G401 (cell line): ENCODE data around the gene OVCA2. TPM values are rescaled to one million over a fixed set of nuclear protein-coding genes. Genes with fewer than 3 reads are reported as not detected.

ENCODE experiments used
- DNase-seq: peaks from one replicate; pipeline ENCODE4 v3.0.0-alpha.2; 2015; ENCODE audit warnings: low spot score
- in situ Hi-C: cut with HindIII; loops from 2 replicates; pipeline ENCODE4 v1.10.0; 2016; ENCODE audit warnings: low sequenced_read_pairs, mixed read lengths
- total RNA-seq: library from RNA; depleted of rRNA; stranded (reverse); fragments of >200 nt; shearing (Covaris generic); gene quantifications from 2 replicates; pipeline ENCODE4 v1.2.3, GENCODE V29; 2014

Gene OVCA2
- total RNA-seq, 1 experiment from 2014 or later, result 48.0 TPM

DNA sequence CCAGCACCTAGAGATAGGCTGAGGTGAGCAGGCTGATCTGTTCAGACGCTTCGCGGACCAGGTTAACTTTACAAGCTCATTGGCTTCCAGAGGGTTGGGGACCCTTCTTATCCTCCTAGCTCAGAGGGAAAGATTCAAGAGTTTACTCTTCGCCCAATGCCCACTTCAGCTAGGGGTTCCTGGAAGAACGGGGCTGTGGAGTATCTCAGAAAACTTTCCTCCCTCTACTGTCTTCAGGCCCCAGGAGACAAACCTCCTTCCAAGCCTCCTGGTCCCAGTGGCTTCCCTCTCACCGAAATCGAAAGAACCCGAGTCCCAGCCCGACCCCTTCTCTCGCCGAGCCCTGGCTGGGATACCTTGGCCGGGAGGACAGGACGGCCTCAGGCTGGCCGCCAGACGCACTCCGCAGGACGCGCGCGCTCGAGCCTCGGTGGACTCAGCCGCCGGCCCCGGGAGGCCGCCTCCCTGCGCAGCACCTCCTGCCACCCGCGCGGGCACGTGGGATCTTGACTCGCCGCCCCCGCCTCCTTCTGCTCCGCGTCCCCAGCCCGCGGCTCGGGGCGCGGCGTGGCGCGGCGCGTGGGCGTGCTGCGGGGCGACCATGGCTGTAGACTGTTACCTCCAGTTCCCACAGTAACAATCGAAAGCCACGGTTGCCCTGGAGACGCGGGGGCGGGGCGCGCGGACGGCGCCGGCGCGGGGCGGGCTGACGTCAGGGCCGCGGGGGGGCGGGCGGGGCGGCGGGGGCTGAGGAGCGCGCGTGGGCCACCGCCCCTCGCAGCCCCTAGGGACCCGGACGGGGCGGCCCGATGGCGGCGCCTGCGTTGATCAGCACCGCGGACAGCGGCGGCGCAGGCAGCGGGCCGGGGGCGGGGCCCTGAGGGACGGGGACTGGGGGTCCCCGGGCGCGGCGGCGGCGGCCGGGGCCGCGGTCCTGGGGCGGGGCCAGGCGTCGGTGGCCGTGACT lies 7.8 kb downstream of the OVCA2 start:
- DNase-seq, result peak; percentile 69
- in situ Hi-C loops, result loop anchor here (25.0 kb wide), 1 partner anchor 162 kb away; no protein-coding TSS in a partner anchor

DNA sequence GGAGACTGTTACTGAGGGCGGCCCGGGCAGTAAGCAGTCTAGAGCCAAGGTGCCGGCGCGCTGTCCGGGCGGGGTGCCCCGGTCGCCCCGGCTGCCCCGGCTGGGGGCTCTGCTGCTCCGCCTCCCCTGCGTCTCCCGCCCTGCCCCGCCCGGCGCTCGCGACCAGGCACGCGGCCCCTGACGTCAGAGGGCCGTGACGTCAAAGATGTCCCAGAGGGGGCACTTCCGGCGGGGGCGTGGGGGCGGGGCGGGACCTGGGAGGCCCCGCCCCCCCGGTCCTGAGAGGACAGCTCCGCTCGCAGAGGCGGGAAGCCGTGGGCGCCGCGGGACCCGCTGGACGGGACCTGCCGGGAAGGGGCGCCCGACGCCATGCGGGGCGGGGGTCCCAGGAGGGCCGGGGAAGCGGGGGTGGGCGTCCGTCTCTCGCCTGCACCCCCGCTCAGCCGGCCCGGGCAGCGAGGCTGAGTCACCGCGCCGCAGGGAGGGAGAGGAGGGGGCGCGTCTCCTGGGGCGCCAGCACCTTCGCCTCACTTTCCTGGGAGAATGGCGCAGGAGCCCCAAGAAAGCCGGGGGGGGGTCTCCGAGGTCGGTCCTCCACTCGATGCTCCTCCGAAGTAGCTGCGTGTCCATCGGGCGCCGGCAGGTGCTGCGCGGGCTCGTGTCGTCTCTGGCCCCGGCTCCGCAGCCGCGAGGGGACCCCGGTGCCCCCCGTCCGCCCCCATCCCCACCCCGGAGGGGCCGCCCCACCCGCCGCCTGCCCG lies 8.7 kb downstream of the OVCA2 start:
- in situ Hi-C loops, result no loop called here
- DNase-seq, result peak; percentile 66

DNA sequence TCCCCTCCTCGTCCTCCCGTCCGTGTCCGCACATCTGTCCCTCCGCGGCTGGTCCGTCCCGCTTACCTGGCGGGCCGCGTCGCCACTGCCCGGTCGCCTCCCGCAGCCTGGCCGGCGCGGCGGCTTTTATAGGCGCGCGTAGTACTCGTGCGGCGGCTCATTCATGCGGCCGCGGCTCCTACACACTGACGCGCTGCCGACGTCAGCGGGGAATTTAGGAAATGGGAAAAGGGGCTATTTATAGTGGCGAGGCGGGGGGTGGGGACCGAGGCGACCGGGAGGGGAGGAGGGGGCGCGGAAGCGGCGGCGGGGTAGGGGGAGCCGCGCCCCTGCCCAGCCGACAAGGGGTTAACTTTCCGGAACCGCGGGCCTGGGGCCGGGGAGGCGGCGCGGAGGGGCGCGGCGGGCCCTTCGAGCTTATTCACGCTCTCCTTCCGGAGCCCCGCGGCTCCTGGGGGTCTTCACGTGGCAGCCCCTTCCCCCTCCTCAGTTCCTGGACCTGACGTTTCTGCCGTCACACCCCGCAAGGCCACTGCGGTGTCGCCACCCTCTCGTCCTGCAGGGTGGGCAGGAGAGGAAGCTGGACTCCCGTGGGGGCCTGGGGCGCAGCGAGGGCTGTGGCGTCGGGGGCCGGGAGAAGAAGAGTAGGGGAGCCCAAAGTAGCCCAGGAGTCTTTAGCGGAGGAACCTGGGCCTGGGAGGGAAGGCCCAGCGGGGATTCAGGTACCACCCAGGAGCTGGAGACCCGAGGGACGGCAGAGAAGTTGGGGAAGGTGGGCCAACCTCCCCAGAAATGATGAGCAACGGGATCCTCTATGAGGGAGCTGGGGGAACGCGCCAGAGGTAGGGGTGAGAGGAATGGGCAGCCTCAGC lies 9.5 kb downstream of the OVCA2 start:
- in situ Hi-C loops, result no loop called here
- peak; percentile 54 for DNase-seq

DNA sequence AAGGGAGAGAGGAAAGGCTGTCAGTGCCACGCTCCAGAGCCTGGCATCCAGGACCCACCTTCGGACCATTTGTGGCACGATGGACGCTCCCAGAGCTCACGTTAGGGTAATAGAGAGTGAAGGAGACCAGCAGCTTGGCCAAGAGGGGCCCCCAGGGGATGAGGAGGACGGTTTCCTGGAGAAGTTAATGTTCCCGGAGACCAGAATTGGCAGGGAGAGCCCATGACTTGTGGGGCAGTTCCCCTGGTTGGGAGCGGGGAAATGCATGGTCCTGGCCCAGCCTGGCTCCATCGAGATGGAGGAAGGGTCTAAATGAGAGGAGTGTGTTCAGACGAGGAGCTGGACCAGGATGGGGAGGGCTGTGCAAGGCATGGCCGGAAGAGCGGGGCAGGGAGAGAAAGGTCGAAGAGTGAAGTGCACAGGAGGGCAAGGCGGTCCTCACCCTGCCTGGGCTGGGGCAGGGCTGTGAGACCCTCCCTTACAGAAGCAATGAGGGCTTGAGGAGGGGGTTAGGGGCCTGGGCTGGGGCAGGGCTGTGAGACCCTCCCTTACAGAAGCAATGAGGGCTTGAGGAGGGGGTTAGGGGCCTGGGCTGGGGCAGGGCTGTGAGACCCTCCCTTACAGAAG lies 10.2 kb downstream of the OVCA2 start:
- in situ Hi-C loops, result no loop called here
- DNase-seq, result no peak

DNA sequence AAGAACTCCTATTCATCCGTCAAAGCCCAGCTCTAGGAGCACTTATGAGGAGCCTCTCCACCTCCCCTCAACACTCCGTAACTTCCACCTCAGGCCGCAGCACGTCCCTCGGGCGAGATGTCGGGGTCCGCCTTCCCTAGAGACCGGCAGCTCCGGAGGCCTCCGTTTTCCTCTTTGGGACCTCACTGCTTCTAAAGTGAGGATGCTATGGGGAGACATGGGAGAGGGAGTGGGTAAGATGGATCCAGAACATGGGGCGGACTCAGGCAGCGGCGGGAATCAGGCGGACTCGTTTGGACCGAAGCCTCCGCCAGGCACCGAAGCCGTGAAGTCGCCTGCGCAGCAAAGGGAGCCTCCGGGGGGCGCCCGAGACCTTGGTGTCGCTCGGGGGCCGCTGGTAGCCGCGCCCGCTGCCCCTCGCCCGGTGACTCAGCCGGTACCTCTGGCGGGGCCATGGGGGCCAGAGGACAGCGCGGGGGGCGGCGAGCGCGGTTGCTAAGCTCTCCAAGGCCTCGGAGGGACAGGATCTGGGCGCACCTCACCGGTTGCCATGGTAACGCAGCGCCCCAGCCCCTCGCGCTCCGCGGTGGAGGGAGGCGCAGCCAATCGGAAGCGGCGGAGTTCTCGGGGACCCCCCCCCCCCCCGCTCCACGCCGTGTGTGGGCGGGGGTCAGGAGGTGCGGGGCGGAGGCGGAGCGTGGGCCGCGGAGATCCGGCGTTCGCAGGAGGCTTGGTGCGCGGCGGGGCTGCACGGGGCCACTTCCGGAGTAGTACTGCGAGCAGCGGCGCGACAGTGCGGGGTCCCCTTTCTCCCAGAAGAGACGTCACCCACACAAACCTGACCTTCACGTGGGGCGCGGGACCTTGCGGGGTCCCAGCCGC lies 11.8 kb downstream of the OVCA2 start:
- in situ Hi-C loops, result no loop called here
- peak; percentile 75 for DNase-seq

DNA sequence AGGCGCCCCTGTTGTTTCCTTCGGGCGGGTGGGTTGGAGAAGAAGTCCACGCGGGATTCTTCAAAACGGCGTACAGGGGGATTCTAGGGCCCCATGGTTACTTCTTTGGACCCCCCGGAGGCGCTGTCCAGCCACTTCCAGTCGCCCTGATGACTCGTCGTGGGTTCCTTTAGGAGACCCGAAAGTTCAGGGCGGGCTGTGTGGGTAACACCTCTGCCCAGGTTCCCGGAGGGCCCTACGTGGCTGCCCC lies 12.4 kb downstream of the OVCA2 start:
- DNase-seq, result no peak
- in situ Hi-C loops, result no loop called here

DNA sequence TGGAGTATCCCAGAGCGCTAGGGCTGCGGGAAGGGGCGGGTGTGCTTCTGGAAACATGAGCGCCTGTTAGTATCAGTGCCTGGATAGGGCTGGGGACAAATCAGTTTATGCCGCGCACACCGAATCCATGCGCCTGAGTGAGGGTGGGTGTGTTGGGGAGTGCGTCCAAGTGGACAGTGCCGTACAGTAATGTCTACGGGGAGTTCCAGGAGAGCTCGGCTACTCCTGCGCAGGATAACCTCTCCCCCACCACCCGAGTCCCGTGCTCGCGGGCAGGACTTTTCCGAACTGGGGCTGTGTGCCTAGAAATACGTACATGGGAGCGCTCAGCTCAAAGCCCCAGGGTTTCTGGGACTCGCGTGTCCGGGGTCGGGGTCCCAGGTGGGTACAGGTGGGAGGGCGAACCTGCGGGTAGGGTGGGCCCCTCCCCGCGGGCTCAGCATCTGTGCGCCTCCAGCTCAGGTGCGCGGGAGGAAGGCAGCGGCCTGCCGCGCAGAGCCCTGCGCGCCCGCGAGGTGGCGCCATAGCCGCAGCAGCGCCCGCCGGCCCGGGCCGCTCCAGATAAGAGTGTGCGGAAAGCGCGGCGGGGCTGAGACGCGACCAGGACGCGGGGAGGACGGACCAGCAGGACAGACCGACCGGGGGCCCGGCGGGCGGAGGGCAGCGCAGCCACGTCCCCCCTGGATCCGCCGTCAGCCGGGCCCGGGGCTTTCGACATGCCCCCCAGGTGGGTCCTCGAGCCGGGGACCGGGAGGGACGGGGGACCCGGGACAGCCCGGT lies 12.9 kb downstream of the OVCA2 start, which contains the start of gene HIC1:
HIC1 (plus strand) TSS at position 592 of the 780 bp plus-strand sequence. CDS start 1,588 bp downstream, outside the sequence.
- peak; percentile 74 for DNase-seq
- in situ Hi-C loops, result no loop called here

DNA sequence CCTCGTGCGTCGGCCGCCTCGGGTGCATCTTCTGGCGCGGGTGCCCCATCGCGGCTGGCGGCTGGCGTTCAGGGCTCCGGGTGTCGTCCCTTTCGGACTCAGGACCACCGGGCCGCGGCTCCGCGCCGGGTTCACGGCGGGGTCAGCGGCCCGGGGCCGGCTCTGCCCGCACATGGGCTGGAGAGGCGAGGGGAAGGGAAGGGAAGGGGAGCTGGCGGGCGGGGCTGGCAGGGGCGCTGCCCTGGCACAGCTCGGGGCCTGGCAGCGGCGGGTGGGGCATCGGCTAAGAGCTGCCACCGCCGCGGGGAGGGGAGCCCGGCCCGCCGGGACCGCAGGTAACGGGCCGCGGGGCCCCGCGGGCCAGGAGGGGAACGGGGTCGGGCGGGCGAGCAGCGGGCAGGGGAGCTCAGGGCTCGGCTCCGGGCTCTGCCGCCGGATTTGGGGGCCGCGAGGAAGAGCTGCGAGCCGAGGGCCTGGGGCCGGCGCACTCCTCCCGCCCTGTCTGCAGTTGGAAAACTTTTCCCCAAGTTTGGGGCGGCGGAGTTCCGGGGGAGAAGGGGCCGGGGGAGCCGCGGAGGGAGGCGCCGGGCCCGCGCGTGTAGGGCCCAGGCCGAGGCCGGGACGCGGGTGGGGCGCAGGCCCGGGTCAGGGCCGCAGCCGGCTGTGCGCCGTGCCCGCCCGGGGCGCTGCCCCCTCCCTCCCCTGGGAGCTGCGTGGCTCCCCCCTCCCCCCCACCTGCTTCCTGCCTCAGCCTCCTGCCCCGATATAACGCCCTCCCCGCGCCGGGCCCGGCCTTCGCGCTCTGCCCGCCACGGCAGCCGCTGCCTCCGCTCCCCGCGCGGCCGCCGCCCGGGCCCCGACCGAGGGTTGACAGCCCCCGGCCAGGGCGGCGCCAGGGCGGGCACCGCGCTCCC lies 13.7 kb downstream of the OVCA2 start:
- in situ Hi-C loops, result no loop called here
- DNase-seq, result no peak

DNA sequence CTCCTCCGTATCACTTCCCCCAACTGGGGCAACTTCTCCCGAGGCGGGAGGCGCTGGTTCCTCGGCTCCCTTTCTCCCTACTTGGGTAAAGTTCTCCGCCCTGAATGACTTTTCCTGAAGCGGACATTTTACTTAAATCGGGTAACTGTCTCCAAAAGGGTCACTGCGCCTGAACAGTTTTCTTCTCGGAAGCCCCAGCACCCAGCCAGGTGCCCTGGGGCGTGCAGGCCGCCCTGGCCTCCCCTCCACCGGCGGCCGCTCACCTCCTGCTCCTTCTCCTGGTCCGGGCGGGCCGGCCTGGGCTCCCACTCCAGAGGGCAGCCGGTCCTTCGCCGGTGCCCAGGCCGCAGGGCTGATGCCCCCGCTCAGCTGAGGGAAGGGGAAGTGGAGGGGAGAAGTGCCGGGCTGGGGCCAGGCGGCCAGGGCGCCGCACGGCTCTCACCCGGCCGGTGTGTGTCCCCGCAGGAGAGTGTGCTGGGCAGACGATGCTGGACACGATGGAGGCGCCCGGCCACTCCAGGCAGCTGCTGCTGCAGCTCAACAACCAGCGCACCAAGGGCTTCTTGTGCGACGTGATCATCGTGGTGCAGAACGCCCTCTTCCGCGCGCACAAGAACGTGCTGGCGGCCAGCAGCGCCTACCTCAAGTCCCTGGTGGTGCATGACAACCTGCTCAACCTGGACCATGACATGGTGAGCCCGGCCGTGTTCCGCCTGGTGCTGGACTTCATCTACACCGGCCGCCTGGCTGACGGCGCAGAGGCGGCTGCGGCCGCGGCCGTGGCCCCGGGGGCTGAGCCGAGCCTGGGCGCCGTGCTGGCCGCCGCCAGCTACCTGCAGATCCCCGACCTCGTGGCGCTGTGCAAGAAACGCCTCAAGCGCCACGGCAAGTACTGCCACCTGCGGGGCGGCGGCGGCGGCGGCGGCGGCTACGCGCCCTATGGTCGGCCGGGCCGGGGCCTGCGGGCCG lies 14.7 kb downstream of the OVCA2 start:
- DNase-seq, result no peak
- in situ Hi-C loops, result no loop called here

DNA sequence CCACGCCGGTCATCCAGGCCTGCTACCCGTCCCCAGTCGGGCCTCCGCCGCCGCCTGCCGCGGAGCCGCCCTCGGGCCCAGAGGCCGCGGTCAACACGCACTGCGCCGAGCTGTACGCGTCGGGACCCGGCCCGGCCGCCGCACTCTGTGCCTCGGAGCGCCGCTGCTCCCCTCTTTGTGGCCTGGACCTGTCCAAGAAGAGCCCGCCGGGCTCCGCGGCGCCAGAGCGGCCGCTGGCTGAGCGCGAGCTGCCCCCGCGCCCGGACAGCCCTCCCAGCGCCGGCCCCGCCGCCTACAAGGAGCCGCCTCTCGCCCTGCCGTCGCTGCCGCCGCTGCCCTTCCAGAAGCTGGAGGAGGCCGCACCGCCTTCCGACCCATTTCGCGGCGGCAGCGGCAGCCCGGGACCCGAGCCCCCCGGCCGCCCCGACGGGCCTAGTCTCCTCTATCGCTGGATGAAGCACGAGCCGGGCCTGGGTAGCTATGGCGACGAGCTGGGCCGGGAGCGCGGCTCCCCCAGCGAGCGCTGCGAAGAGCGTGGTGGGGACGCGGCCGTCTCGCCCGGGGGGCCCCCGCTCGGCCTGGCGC lies 15.4 kb downstream of the OVCA2 start:
- DNase-seq, result no peak
- in situ Hi-C loops, result no loop called here

DNA sequence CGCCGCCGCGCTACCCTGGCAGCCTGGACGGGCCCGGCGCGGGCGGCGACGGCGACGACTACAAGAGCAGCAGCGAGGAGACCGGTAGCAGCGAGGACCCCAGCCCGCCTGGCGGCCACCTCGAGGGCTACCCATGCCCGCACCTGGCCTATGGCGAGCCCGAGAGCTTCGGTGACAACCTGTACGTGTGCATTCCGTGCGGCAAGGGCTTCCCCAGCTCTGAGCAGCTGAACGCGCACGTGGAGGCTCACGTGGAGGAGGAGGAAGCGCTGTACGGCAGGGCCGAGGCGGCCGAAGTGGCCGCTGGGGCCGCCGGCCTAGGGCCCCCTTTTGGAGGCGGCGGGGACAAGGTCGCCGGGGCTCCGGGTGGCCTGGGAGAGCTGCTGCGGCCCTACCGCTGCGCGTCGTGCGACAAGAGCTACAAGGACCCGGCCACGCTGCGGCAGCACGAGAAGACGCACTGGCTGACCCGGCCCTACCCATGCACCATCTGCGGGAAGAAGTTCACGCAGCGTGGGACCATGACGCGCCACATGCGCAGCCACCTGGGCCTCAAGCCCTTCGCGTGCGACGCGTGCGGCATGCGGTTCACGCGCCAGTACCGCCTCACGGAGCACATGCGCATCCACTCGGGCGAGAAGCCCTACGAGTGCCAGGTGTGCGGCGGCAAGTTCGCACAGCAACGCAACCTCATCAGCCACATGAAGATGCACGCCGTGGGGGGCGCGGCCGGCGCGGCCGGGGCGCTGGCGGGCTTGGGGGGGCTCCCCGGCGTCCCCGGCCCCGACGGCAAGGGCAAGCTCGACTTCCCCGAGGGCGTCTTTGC lies 16.2 kb downstream of the OVCA2 start:
- in situ Hi-C loops, result no loop called here
- no peak for DNase-seq

DNA sequence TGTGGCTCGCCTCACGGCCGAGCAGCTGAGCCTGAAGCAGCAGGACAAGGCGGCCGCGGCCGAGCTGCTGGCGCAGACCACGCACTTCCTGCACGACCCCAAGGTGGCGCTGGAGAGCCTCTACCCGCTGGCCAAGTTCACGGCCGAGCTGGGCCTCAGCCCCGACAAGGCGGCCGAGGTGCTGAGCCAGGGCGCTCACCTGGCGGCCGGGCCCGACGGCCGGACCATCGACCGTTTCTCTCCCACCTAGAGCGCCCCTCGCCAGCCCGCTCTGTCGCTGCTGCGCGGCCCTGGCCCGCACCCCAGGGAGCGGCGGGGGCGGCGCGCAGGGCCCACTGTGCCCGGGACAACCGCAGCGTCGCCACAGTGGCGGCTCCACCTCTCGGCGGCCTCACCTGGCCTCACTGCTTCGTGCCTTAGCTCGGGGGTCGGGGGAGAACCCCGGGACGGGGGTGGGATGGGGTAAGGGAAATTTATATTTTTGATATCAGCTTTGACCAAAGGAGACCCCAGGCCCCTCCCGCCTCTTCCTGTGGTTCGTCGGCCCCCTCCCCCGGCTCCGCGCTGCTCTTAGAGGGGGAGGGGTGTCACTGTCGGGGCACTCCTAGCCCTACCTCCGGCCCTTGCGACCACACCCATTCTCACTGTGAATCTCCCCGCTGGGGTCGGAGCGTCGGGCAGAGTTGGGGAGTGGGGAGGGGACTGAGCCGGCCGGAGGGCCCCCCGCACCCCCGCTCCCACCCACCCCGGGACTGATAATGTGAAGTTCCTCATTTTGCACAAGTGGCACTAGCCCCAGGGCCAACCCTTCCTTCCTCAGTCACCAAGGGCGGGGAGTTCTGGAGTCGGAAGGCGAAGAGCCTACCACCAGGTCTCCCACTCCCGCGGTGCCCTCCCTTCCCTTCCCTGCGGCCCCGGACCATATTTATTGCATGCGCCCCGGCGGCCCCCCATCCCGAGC lies 17.0 kb downstream of the OVCA2 start:
- DNase-seq, result no peak
- in situ Hi-C loops, result no loop called here
